Thyroid gland (tissue), 4 donors: Measurements from ENCODE around the gene FHOD3. TPM values are rescaled to one million over a fixed set of nuclear protein-coding genes. Genes with fewer than 3 reads are reported as not detected.

ENCODE experiments used
- DNase-seq, 2 donors: peaks; one replicate each; pipeline ENCODE4 v3.0.0-alpha.2; 2019
- H3K27ac ChIP-seq, 3 donors: fragments of 200-600 bp; sonication (generic); 1 replicate in 2 of 3; 2 replicates in 1 of 3; pipeline ENCODE4 v1.5.1; 2016 to 2019; ENCODE audit warnings: mild to moderate bottlenecking in 1 of 3, moderate library complexity in 1 of 3
- H3K27me3 ChIP-seq: fragments of 200-600 bp; sonication (generic); one replicate; pipeline ENCODE4 v1.5.1; 2019
- H3K36me3 ChIP-seq, 2 donors: fragments of 200-600 bp; sonication (generic); one replicate each; pipeline ENCODE4 v1.5.1; 2016 to 2019
- H3K4me1 ChIP-seq, 2 donors: fragments of 200-600 bp; sonication (generic); one replicate each; pipeline ENCODE4 v1.5.1; 2017 to 2019
- H3K4me3 ChIP-seq, 3 donors: fragments of 200-600 bp; sonication (generic); replicated peaks in 1 of 3; 1 replicate in 2 of 3; 2 replicates in 1 of 3; pipeline ENCODE4 v1.5.1; 2016; ENCODE audit warnings: mild to moderate bottlenecking in 1 of 3
- H3K9me3 ChIP-seq: fragments of 200-600 bp; sonication (generic); one replicate; pipeline ENCODE4 v1.5.1; 2017
- POLR2A ChIP-seq, 2 donors: fragments of 450-650 bp; IDR thresholded peaks; one replicate each; pipeline ENCODE4 v1.6.1; 2017; ENCODE audit warnings: antibody characterized with exemption in 2 of 2, mild to moderate bottlenecking in 2 of 2, moderate library complexity in 1 of 2
- WGBS, 2 donors: methylation state at CpG; one replicate each; pipeline ENCODE4 v1.1.5; 2017; 5-methylcytosine and 5-hydroxymethylcytosine counted together
- intact Hi-C: fragments of 100-400 bp; cut with DNase I; formaldehyde crosslinking; loops from one replicate; pipeline ENCODE4 v1.15.1; 2023
- total RNA-seq, 4 donors: library from RNA; depleted of rRNA; stranded (reverse); fragments of >200 nt; gene quantifications; one replicate each; pipeline ENCODE4 v1.2.3, GENCODE V29; 2016
- TF ChIP-seq, protein P1 (sequence below), 6 experiments: fragments of 200-600 bp in 3 of 6; fragments of 450-650 bp in 3 of 6; sonication (generic) in 3 of 6; IDR thresholded peaks; one replicate each; pipeline ENCODE4 v1.5.1; 2016 to 2019; ENCODE audit warnings: antibody characterized with exemption in 6 of 6, mild to moderate bottlenecking in 2 of 6, inconsistent platforms in 1 of 6, moderate library complexity in 1 of 6

FHOD3 gene
- total RNA-seq, 4 donors from 2014 or later, result 1.6 to 6.9 (median 4.8) TPM

DNA sequence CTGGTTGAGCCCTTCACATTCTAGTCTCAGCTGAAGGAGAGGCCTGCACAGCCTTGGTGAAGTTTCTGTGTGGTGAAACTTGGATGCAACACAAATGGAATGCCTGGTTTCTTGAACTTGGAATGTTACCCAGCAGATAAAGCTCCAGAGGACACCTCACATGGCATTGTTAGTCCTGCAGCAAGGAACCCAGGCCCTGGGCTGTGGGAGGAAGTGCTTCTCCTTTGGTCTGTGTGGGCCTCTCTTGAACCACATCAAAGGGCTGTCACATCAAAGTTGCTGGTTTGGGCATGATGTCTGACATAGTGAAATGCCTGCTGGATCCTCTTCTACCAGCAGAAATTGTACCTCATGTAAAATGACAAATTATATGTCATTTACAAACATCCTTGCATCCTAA is 198.5 kb downstream of the FHOD3 start:
- TF ChIP-seq, protein P1, sequence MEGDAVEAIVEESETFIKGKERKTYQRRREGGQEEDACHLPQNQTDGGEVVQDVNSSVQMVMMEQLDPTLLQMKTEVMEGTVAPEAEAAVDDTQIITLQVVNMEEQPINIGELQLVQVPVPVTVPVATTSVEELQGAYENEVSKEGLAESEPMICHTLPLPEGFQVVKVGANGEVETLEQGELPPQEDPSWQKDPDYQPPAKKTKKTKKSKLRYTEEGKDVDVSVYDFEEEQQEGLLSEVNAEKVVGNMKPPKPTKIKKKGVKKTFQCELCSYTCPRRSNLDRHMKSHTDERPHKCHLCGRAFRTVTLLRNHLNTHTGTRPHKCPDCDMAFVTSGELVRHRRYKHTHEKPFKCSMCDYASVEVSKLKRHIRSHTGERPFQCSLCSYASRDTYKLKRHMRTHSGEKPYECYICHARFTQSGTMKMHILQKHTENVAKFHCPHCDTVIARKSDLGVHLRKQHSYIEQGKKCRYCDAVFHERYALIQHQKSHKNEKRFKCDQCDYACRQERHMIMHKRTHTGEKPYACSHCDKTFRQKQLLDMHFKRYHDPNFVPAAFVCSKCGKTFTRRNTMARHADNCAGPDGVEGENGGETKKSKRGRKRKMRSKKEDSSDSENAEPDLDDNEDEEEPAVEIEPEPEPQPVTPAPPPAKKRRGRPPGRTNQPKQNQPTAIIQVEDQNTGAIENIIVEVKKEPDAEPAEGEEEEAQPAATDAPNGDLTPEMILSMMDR (IDR thresholded peaks at IDR 0.05), result no peak
- TF ChIP-seq POLR2A (IDR thresholded peaks at IDR 0.05), result no peak
- intact Hi-C loops, result no loop called here
- H3K36me3 ChIP-seq, result no peaks in the 10 kb centered on the region
- no peaks in the 10 kb centered on the region for H3K9me3 ChIP-seq
- H3K4me3 ChIP-seq, result no peak overlapping the region
- no peaks in the 10 kb centered on the region for H3K27me3 ChIP-seq
- H3K27ac ChIP-seq, result no peak overlapping the region
- DNase-seq, result no peak
- no peaks in the 10 kb centered on the region for H3K4me1 ChIP-seq

DNA sequence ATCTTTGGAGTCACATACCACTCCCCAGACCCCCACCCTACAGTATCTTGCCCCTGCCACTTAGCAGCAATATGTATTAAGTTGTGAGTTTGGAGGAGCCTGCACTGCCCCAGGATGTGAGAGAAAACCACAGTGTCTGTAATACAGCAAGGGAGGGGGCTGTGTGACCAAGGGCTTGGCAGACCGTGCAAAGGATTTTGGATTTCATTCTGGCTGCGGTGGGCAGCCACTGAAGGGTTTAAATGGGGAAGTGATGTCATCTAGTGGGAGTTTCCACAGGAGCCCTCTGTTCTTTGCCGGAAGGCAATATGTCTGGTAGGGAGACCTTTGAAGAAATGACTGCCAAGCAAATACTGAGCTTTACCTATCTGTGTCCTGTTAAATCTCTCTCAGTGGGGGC is 202.4 kb downstream of the FHOD3 start:
- 79 to 86% methylated on average over 3 of the region's 3 CpGs for WGBS, 2 donors
- intact Hi-C loops, result no loop called here
- TF ChIP-seq POLR2A (IDR thresholded peaks at IDR 0.05), result no peak
- TF ChIP-seq, protein P1 (IDR thresholded peaks at IDR 0.05), result no peak
- no peak overlapping the region for H3K27ac ChIP-seq
- no peaks in the 10 kb centered on the region for H3K36me3 ChIP-seq
- no peaks in the 10 kb centered on the region for H3K27me3 ChIP-seq
- no peak for DNase-seq
- no peaks in the 10 kb centered on the region for H3K4me1 ChIP-seq
- H3K9me3 ChIP-seq, result no peaks in the 10 kb centered on the region
- H3K4me3 ChIP-seq, result no peak overlapping the region

DNA sequence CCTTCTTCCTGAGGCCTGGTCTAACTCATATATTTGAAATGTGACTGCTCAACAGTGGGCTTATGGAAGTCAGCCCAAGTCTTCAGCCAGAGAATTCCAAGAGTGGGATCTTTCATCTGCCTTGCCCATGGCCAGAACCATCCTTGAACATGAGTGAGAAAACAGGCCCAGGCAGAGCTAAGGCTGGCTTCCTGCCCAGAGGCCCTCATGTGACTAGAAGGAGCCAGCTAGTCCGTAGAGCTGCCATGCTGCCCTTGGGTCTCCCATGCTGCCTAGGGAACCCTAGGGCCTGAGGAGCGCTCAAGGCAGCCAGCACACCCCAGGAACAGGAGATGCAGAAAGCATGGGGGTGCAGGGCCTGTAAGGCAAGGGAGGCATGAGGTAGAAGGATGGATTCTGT is 203.6 kb downstream of the FHOD3 start:
- H3K36me3 ChIP-seq, result no peaks in the 10 kb centered on the region
- DNase-seq, result peak; percentile 9 to 22
- H3K27me3 ChIP-seq, result no peaks in the 10 kb centered on the region
- H3K4me1 ChIP-seq, result no peaks in the 10 kb centered on the region
- no peak overlapping the region for H3K4me3 ChIP-seq
- intact Hi-C loops, result no loop called here
- 80% methylated on average over 2 of the region's 2 CpGs for whole genome bisulfite sequencing, 2 donors
- no peaks in the 10 kb centered on the region for H3K9me3 ChIP-seq
- TF ChIP-seq, protein P1 (IDR thresholded peaks at IDR 0.05), result no peak
- TF ChIP-seq POLR2A (IDR thresholded peaks at IDR 0.05), result no peak
- no peak overlapping the region for H3K27ac ChIP-seq

DNA sequence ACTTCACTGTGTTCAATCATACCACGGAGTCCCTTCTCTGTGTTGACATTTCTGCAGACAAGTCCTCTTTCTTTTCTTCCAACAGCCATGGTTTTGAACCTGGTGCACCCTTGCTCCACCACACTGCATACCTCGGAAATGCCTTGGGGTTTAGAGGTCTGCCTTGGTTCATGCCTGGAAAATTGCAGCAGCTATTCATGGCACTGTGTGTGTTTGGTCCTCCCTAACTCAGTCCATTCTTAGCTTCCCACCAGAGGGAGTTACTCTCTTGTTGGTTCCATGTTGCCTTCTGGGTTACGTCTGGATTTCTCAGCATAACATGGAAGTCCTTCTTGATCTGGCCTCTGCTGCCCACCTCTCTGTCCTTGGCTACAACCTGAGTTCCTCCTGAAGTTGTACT is 206.0 kb downstream of the FHOD3 start:
- Histone ChIP-seq H3K27me3 (no peaks in the 10 kb centered on the region), H3K36me3 (no peaks in the 10 kb centered on the region), H3K4me1 (no peaks in the 10 kb centered on the region), H3K9me3 (no peaks in the 10 kb centered on the region), H3K27ac (no peak overlapping the region), H3K4me3 (no peak overlapping the region)
- TF ChIP-seq POLR2A (IDR thresholded peaks at IDR 0.05), result no peak
- TF ChIP-seq, protein P1 (IDR thresholded peaks at IDR 0.05), result no peak
- intact Hi-C loops, result no loop called here
- DNase-seq, result no peak
- 72 to 87% methylated on average over 3 of the region's 3 CpGs for WGBS, 2 donors

DNA sequence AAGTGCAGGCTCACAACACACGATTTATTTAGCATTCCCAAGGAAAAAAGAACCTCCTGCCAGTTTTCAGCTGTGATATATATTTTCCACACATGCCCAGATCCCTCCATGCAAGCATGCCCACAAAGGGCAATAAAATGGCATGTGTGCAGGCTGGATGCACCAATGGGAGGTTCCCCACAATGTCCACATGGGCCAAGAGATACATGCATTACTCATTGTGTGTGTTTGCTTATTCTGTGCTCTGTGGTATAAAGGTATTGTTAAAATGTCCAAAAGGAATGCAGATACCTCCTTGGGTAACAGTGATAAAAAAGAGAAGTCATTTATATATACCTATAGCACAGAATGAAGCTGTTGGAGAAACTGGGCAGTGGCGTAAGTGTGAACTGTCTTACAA is 207.4 kb downstream of the FHOD3 start:
- no peak for DNase-seq
- Histone ChIP-seq H3K27ac (no peak overlapping the region), H3K36me3 (no peaks in the 10 kb centered on the region), H3K9me3 (no peaks in the 10 kb centered on the region), H3K4me1 (peaks cover 0 to 2% of the 10 kb centered on the region in 2 donors), H3K4me3 (no peak overlapping the region), H3K27me3 (no peaks in the 10 kb centered on the region)
- WGBS, 2 donors, result 90 to 91% methylated on average over 2 of the region's 2 CpGs
- TF ChIP-seq POLR2A (IDR thresholded peaks at IDR 0.05), result no peak
- TF ChIP-seq, protein P1 (IDR thresholded peaks at IDR 0.05), result no peak
- intact Hi-C loops, result no loop called here
